SK-N-SH treated with all-trans-retinoic acid at 6 μM for 48 hours (cell line): ENCODE results near the gene GRK2.

ENCODE experiments used
- ATAC-seq: fragments of 200-7000 bp; cut with Tn5 transposase; 3 replicates; pipeline ENCODE4 v1.9.1; 2020; ENCODE audit warnings: mild to moderate bottlenecking, moderate library complexity
- ARNTL ChIP-seq: fragments of 450-650 bp; formaldehyde crosslinking; IDR thresholded peaks from 2 replicates; pipeline ENCODE4 v1.5.0; 2020; ENCODE audit warnings: low read depth, mild to moderate bottlenecking, moderate library complexity, borderline replicate concordance
- BACH2 ChIP-seq: fragments of 250-450 bp; sonication (Bioruptor Pico); IDR thresholded peaks from 2 replicates; pipeline ENCODE4 v1.9.0; 2021; ENCODE audit warnings: mild to moderate bottlenecking, borderline replicate concordance
- CSDC2 ChIP-seq: fragments of 250-450 bp; sonication (Bioruptor Pico); IDR thresholded peaks from 2 replicates; pipeline ENCODE4 v1.5.0; 2020; ENCODE audit warnings: mild to moderate bottlenecking, moderate library complexity
- CSRNP3 ChIP-seq: fragments of 250-450 bp; sonication (Bioruptor Pico); IDR thresholded peaks from 2 replicates; pipeline ENCODE4 v1.5.1; 2021; ENCODE audit warnings: mild to moderate bottlenecking, moderate library complexity
- ESRRG ChIP-seq: fragments of 250-450 bp; sonication (Bioruptor Pico); IDR thresholded peaks from 2 replicates; pipeline ENCODE4 v1.6.1; 2021; ENCODE audit warnings: mild to moderate bottlenecking
- GLIS3 ChIP-seq: fragments of 250-450 bp; sonication (Bioruptor Pico); IDR thresholded peaks from 2 replicates; pipeline ENCODE4 v1.5.0; 2020; ENCODE audit warnings: mild to moderate bottlenecking, moderate library complexity
- ISL1 ChIP-seq: fragments of 250-450 bp; sonication (Bioruptor Pico); IDR thresholded peaks from 2 replicates; pipeline ENCODE4 v2.1.2; 2022; ENCODE audit warnings: mild to moderate bottlenecking, moderate library complexity
- OSR1 ChIP-seq: fragments of 250-450 bp; sonication (Bioruptor Pico); IDR thresholded peaks from 2 replicates; pipeline ENCODE4 v1.8.0; 2022; ENCODE audit warnings: moderate library complexity, mild to moderate bottlenecking, inconsistent platforms
- POU6F1 ChIP-seq: fragments of 250-450 bp; sonication (Bioruptor Pico); IDR thresholded peaks from 2 replicates; pipeline ENCODE4 v1.8.0; 2021; ENCODE audit warnings: low read depth, mild to moderate bottlenecking, moderate library complexity, borderline replicate concordance
- PPARA ChIP-seq: fragments of 250-450 bp; sonication (Bioruptor Pico); IDR thresholded peaks from 2 replicates; pipeline ENCODE4 v1.5.0; 2020; ENCODE audit warnings: mild to moderate bottlenecking, borderline replicate concordance
- SNAI2 ChIP-seq: fragments of 250-450 bp; sonication (Bioruptor Pico); IDR thresholded peaks from 2 replicates; pipeline ENCODE4 v1.5.0; 2020; ENCODE audit warnings: mild to moderate bottlenecking, moderate library complexity
- TCF4 ChIP-seq: fragments of 250-450 bp; sonication (Bioruptor Pico); IDR thresholded peaks from 2 replicates; pipeline ENCODE4 v1.8.0; 2021; ENCODE audit warnings: mild to moderate bottlenecking, moderate library complexity, borderline replicate concordance
- TOX ChIP-seq: fragments of 250-450 bp; sonication (Bioruptor Pico); IDR thresholded peaks from 2 replicates; pipeline ENCODE4 v1.8.0; 2021; ENCODE audit warnings: mild to moderate bottlenecking, moderate library complexity, borderline replicate concordance
- TSHZ2 ChIP-seq: fragments of 250-450 bp; sonication (Bioruptor Pico); IDR thresholded peaks from 2 replicates; pipeline ENCODE4 v1.5.0; 2020; ENCODE audit warnings: mild to moderate bottlenecking, moderate library complexity
- ZC3H10 ChIP-seq: fragments of 250-450 bp; sonication (Bioruptor Pico); IDR thresholded peaks from 2 replicates; pipeline ENCODE4 v1.5.1; 2021; ENCODE audit warnings: mild to moderate bottlenecking, moderate library complexity
- ZFP3 ChIP-seq: fragments of 250-450 bp; sonication (Bioruptor Pico); IDR thresholded peaks from 2 replicates; pipeline ENCODE4 v1.5.0; 2020; ENCODE audit warnings: mild to moderate bottlenecking, moderate library complexity
- ZFP30 ChIP-seq: fragments of 450-650 bp; formaldehyde crosslinking; IDR thresholded peaks from 2 replicates; pipeline ENCODE4 v1.5.0; 2022; ENCODE audit warnings: mild to moderate bottlenecking, moderate library complexity
- ZNF565 ChIP-seq: fragments of 450-650 bp; formaldehyde crosslinking; conservative IDR thresholded peaks from 2 replicates; pipeline ENCODE4 v1.5.0; 2020; ENCODE audit warnings: low read depth, mild to moderate bottlenecking, moderate library complexity
- ZNF70 ChIP-seq: fragments of 450-650 bp; formaldehyde crosslinking; IDR thresholded peaks from 2 replicates; pipeline ENCODE4 v1.5.0; 2020; ENCODE audit warnings: mild to moderate bottlenecking, moderate library complexity

The GRK2 gene

GRCh38 chr11:67276781-67277230 is 10.5 kb downstream of the GRK2 start:
- ATAC-seq = no peak
- TF ChIP-seq ZC3H10 (CRISPR knock-in tag) (no peak), ARNTL (no peak), TSHZ2 (CRISPR knock-in tag) (no peak), GLIS3 (CRISPR knock-in tag) (no peak), POU6F1 (CRISPR knock-in tag) (no peak), ISL1 (no peak), CSRNP3 (CRISPR knock-in tag) (no peak), ZNF70 (CRISPR knock-in tag) (no peak), TOX (CRISPR knock-in tag) (no peak), ESRRG (CRISPR knock-in tag) (no peak), SNAI2 (CRISPR knock-in tag) (no peak), ZNF565 (CRISPR knock-in tag) (no peak), BACH2 (CRISPR knock-in tag) (no peak)

- ATAC-seq = no peak
- TF ChIP-seq GLIS3 (CRISPR knock-in tag) = no peak
- no peak for TF ChIP-seq TOX (CRISPR knock-in tag)
- no peak for TF ChIP-seq TCF4 (CRISPR knock-in tag)
- TF ChIP-seq ISL1 = no peak
- no peak for TF ChIP-seq CSRNP3 (CRISPR knock-in tag)
- no peak for TF ChIP-seq TSHZ2 (CRISPR knock-in tag)
- TF ChIP-seq SNAI2 (CRISPR knock-in tag) = no peak
- no peak for TF ChIP-seq ESRRG (CRISPR knock-in tag)
- TF ChIP-seq, all 23 proteins: peak for 0
Measured at GRCh38 chr11:67277231-67277961, 11.1 kb downstream of the GRK2 start.

GRCh38 chr11:67278135-67278938 is 12.1 kb downstream of the GRK2 start:
- ATAC-seq = no peak
- no peak for TF ChIP-seq ZFP30
- TF ChIP-seq CSRNP3 (CRISPR knock-in tag) = no peak
- TF ChIP-seq ISL1 = no peak
- no peak for TF ChIP-seq TOX (CRISPR knock-in tag)
- no peak for TF ChIP-seq GLIS3 (CRISPR knock-in tag)
- no peak for TF ChIP-seq OSR1 (CRISPR knock-in tag)
- TF ChIP-seq ZC3H10 (CRISPR knock-in tag) = no peak
- no peak for TF ChIP-seq ZFP3 (CRISPR knock-in tag)
- no peak for TF ChIP-seq PPARA (CRISPR knock-in tag)
- TF ChIP-seq ESRRG (CRISPR knock-in tag) = no peak
- no peak for TF ChIP-seq CSDC2 (CRISPR knock-in tag)
- no peak for TF ChIP-seq TSHZ2 (CRISPR knock-in tag)
